ENCODE results near the gene ZNF593OS. TPM values are rescaled to one million over a fixed set of nuclear protein-coding genes. Genes with fewer than 3 reads are reported as not detected.

The ZNF593OS gene
- total and polyA plus RNA-seq, 2 experiments from 2014 or later: 3.4 TPM; not detected in 1

GRCh38 chr1:26160527-26161414 lies 10.9 kb downstream of the ZNF593OS start:
- H3K27me3 ChIP-seq: no peaks in the 10 kb centered on the region
- peak overlapping the region; percentile 21 for H3K4me3 ChIP-seq

GRCh38 chr1:26159743-26160039 lies 11.9 kb downstream of the ZNF593OS start:
- H3K4me1 ChIP-seq (ENCODE audit: low read depth): peaks cover 68% of the 10 kb centered on the region

More at GRCh38 chr1:26160527-26161414, 10.9 kb downstream of the ZNF593OS start:
- peaks cover 61% of the 10 kb centered on the region for H3K4me1 ChIP-seq (ENCODE audit: low read depth)
- TF ChIP-seq CTCF (IDR thresholded peaks at IDR 0.05; ENCODE audit: low read depth, low read length): no peak
- no peak for DNase-seq (ENCODE audit: low read depth in 1 of 2, low spot score in 1 of 2)
- H3K36me3 ChIP-seq: no peaks in the 10 kb centered on the region
- H3K9me3 ChIP-seq (ENCODE audit: low read depth): no peaks in the 10 kb centered on the region
- peak overlapping the region; percentile 32 for H3K27ac ChIP-seq

GRCh38 chr1:26158908-26159742 lies 12.5 kb downstream of the ZNF593OS start, which contains the start of gene FAM110D:
TSS of gene FAM110D (plus strand) at chr1:26159079. CDS start at chr1:26161292, 2,213 bp downstream.
- TF ChIP-seq CTCF (IDR thresholded peaks at IDR 0.05; ENCODE audit: low read depth, low read length): no peak
- H3K27ac ChIP-seq: peak within 1 kb of the TSS; percentile 92
- peaks cover 67% of the 10 kb centered on the region for H3K4me1 ChIP-seq (ENCODE audit: low read depth)
- no peaks in the 10 kb centered on the region for H3K27me3 ChIP-seq
- no peaks in the 10 kb centered on the region for H3K36me3 ChIP-seq
- DNase-seq (ENCODE audit: low read depth in 1 of 2, low spot score in 1 of 2): peak in 1 of 2 donors; percentile 54
- no peaks in the 10 kb centered on the region for H3K9me3 ChIP-seq (ENCODE audit: low read depth)
- peak within 1 kb of the TSS; percentile 23 for H3K4me3 ChIP-seq

More at GRCh38 chr1:26159743-26160039, 11.9 kb downstream of the ZNF593OS start:
- Histone ChIP-seq H3K27me3 (no peaks in the 10 kb centered on the region), H3K4me3 (peak overlapping the region; percentile 23), H3K36me3 (no peaks in the 10 kb centered on the region), H3K27ac (peak overlapping the region; percentile 92), H3K9me3 (ENCODE audit: low read depth) (no peaks in the 10 kb centered on the region)
- no peak for TF ChIP-seq CTCF (IDR thresholded peaks at IDR 0.05; ENCODE audit: low read depth, low read length)
- no peak for DNase-seq (ENCODE audit: low read depth in 1 of 2, low spot score in 1 of 2)

GRCh38 chr1:26158271-26158907 lies 13.2 kb downstream of the ZNF593OS start:
- no peaks in the 10 kb centered on the region for H3K27me3 ChIP-seq

More at GRCh38 chr1:26158271-26158907, 13.2 kb downstream of the ZNF593OS start:
- Histone ChIP-seq H3K4me1 (ENCODE audit: low read depth) (peaks cover 67% of the 10 kb centered on the region), H3K9me3 (ENCODE audit: low read depth) (no peaks in the 10 kb centered on the region), H3K27ac (peak overlapping the region; percentile 92), H3K4me3 (peak overlapping the region; percentile 23), H3K36me3 (no peaks in the 10 kb centered on the region)
- TF ChIP-seq CTCF (IDR thresholded peaks at IDR 0.05; ENCODE audit: low read depth, low read length): no peak
- no peak for DNase-seq (ENCODE audit: low read depth in 1 of 2, low spot score in 1 of 2)
